ENCODE data around the gene ZBTB16. TPM values are rescaled to one million over a fixed set of nuclear protein-coding genes. Genes with fewer than 3 reads are reported as not detected.

The ZBTB16 gene
- total and polyA plus RNA-seq, 2 donors: 10.3 to 95.2 TPM

- no peak for DNase-seq (ENCODE audit: extremely low spot score)
- Histone ChIP-seq H3K36me3 (ENCODE audit: insufficient read depth) (no peaks in the 10 kb centered on the region), H3K4me1 (ENCODE audit: insufficient read depth) (peaks cover 4% of the 10 kb centered on the region), H3K27ac (ENCODE audit: low read depth) (no peak overlapping the region), H3K4me3 (ENCODE audit: low read depth, low read length) (no peak overlapping the region)
- WGBS: 98% methylated on average over 6 of the region's 6 CpGs
Observed at GRCh38 chr11:114121138-114121537, 61.6 kb downstream of the ZBTB16 start.

GRCh38 chr11:114121804-114122504 lies 62.4 kb downstream of the ZBTB16 start:
- H3K27ac ChIP-seq (ENCODE audit: low read depth): no peak overlapping the region
- no peak for DNase-seq (ENCODE audit: extremely low spot score)
- no peak overlapping the region for H3K4me3 ChIP-seq (ENCODE audit: low read depth, low read length)
- no peaks in the 10 kb centered on the region for H3K36me3 ChIP-seq (ENCODE audit: insufficient read depth)
- H3K4me1 ChIP-seq (ENCODE audit: insufficient read depth): peaks cover 4% of the 10 kb centered on the region
- WGBS: 50% methylated on average over 6 of the region's 6 CpGs

GRCh38 chr11:114122686-114123085 lies 63.2 kb downstream of the ZBTB16 start:
- H3K27ac ChIP-seq (ENCODE audit: low read depth): no peak overlapping the region
- H3K36me3 ChIP-seq (ENCODE audit: insufficient read depth): no peaks in the 10 kb centered on the region
- DNase-seq (ENCODE audit: extremely low spot score): no peak
- WGBS: 54% methylated on average over 4 of the region's 4 CpGs
- no peak overlapping the region for H3K4me3 ChIP-seq (ENCODE audit: low read depth, low read length)
- peaks cover 4% of the 10 kb centered on the region for H3K4me1 ChIP-seq (ENCODE audit: insufficient read depth)

- H3K4me3 ChIP-seq (ENCODE audit: low read depth, low read length): no peak overlapping the region
- no peaks in the 10 kb centered on the region for H3K36me3 ChIP-seq (ENCODE audit: insufficient read depth)
- H3K27ac ChIP-seq (ENCODE audit: low read depth): no peak overlapping the region
- WGBS: 98% methylated on average over 11 of the region's 11 CpGs
- peaks cover 4% of the 10 kb centered on the region for H3K4me1 ChIP-seq (ENCODE audit: insufficient read depth)
- no peak for DNase-seq (ENCODE audit: extremely low spot score)
Observed at GRCh38 chr11:114123692-114124330, 64.3 kb downstream of the ZBTB16 start.

GRCh38 chr11:114124601-114125144 lies 65.2 kb downstream of the ZBTB16 start:
- Histone ChIP-seq H3K4me1 (ENCODE audit: insufficient read depth) (peaks cover 4% of the 10 kb centered on the region), H3K4me3 (ENCODE audit: low read depth, low read length) (no peak overlapping the region), H3K36me3 (ENCODE audit: insufficient read depth) (no peaks in the 10 kb centered on the region), H3K27ac (ENCODE audit: low read depth) (no peak overlapping the region)
- no peak for DNase-seq (ENCODE audit: extremely low spot score)
- 93% methylated on average over 5 of the region's 5 CpGs for WGBS

DNA sequence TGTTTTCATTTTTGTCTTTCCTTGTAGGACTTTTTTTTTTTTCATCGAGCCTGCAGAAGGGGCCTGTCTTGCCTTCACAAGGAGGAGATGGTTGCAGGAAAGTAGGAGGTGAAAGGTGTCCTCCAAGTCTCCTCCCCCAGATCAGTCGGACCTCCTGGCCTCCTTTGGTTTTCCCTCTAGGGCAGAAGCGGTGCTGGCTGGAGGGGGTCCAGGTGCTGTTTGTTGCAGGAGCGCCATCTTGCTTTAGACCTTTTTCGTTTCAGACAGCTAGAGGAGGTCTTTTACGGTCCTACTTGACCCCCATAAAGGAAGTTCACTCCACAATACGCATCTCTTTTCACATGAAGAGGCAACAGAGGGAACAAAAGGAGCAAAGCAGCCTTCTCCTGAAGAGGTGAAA lies 66.0 kb downstream of the ZBTB16 start:
- Histone ChIP-seq H3K4me1 (ENCODE audit: insufficient read depth) (peaks cover 4% of the 10 kb centered on the region), H3K36me3 (ENCODE audit: insufficient read depth) (no peaks in the 10 kb centered on the region), H3K4me3 (ENCODE audit: low read depth, low read length) (no peak overlapping the region), H3K27ac (ENCODE audit: low read depth) (no peak overlapping the region)
- WGBS: 91% methylated on average over 7 of the region's 7 CpGs
- no peak for DNase-seq (ENCODE audit: extremely low spot score)

DNA sequence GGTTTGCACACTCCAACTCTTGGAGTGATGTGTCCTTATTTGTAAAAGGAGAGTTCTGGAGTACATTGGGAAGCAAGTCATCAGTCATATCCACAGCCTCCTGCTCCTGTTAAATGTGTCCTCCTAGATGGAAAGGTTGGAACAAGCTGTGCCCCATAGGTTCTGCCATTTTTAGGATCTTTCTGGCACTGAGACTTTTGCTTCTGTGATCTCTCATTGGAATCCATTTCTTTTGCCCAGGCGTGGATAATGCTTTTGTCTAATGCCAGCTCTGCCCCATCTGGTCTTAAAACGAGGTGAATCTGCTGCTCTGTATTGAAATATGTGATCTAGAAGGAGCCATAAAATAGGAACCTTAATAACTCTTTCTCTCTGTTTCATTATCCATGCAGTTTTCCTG lies 66.4 kb downstream of the ZBTB16 start:
- H3K27ac ChIP-seq (ENCODE audit: low read depth): no peak overlapping the region
- peaks cover 4% of the 10 kb centered on the region for H3K4me1 ChIP-seq (ENCODE audit: insufficient read depth)
- H3K4me3 ChIP-seq (ENCODE audit: low read depth, low read length): no peak overlapping the region
- 65% methylated on average over 2 of the region's 2 CpGs for WGBS
- no peak for DNase-seq (ENCODE audit: extremely low spot score)
- H3K36me3 ChIP-seq (ENCODE audit: insufficient read depth): no peaks in the 10 kb centered on the region

DNA sequence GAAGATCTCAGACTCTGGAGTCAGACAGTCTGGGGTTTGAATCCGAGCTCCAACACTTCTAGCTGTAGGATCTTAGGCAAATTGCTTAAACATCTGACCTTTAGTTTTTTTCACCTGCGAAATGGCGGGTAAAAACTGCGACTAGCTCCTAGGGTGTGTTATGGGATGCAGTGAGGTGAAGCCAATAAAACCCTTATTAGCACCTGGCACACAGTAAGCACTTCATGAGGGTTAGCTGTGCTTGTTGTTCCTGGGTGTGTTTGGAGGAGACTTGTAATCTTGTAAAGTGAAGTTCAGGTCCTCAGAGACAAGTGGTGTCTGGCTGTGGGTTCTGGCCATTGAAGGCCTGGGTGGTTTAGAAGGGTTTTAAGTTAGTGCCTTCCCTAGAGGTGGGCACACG lies 68.9 kb downstream of the ZBTB16 start:
- Histone ChIP-seq H3K27ac (ENCODE audit: low read depth) (no peak overlapping the region), H3K4me3 (ENCODE audit: low read depth, low read length) (no peak overlapping the region), H3K36me3 (ENCODE audit: insufficient read depth) (no peaks in the 10 kb centered on the region), H3K4me1 (ENCODE audit: insufficient read depth) (no peaks in the 10 kb centered on the region)
- WGBS: 93% methylated on average over 5 of the region's 5 CpGs
- no peak for DNase-seq (ENCODE audit: extremely low spot score)

- WGBS: 97% methylated on average over 9 of the region's 9 CpGs
- no peaks in the 10 kb centered on the region for H3K36me3 ChIP-seq (ENCODE audit: insufficient read depth)
- H3K4me3 ChIP-seq (ENCODE audit: low read depth, low read length): no peak overlapping the region
- no peak overlapping the region for H3K27ac ChIP-seq (ENCODE audit: low read depth)
- no peak for DNase-seq (ENCODE audit: extremely low spot score)
- H3K4me1 ChIP-seq (ENCODE audit: insufficient read depth): no peaks in the 10 kb centered on the region
Observed at GRCh38 chr11:114129142-114129541, 69.6 kb downstream of the ZBTB16 start.

DNA sequence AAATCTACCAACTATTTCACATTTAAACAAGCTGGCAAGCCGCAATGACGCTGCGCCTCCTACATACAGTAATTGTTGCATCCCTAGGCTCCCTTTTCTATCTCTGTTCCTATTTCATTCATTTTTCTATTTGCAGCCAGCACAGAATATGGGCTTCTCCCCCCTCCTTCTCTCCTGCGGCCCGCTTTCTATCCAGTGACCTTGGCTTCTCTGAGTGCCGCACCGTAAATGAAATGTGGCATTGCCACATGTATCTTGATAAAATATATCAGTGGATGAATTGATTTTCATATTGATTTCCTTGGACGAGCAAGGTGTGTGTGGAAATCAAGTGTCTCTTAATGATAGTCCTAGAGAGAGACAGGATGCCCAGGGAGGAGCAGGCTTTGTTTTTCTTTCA lies 70.2 kb downstream of the ZBTB16 start:
- no peaks in the 10 kb centered on the region for H3K4me1 ChIP-seq (ENCODE audit: insufficient read depth)
- no peak overlapping the region for H3K4me3 ChIP-seq (ENCODE audit: low read depth, low read length)
- WGBS: 85% methylated on average over 8 of the region's 8 CpGs
- no peaks in the 10 kb centered on the region for H3K36me3 ChIP-seq (ENCODE audit: insufficient read depth)
- DNase-seq (ENCODE audit: extremely low spot score): no peak
- H3K27ac ChIP-seq (ENCODE audit: low read depth): no peak overlapping the region

DNA sequence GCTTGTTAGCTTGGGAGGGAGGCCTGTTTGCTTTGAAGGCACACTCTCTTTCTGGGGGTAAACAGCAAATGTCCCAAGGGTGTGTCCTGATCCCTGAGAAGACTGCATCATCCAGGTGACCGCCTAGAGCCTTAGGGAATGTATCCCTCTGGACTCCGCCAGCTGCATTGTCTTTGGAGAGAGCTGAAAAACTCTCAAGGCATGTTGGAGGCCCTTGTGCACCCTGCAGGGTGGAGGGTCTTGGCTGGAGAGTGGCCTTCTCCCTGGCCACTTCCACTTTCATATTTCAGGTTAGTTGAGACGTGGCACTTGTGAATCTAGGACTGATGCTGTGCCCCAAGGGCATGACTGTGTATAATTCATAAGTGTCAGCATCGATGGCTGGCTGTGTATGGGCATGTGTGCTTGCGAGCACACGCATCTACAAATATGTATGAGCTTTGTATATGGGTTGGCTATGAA lies 70.6 kb downstream of the ZBTB16 start:
- no peak overlapping the region for H3K4me3 ChIP-seq (ENCODE audit: low read depth, low read length)
- H3K4me1 ChIP-seq (ENCODE audit: insufficient read depth): no peaks in the 10 kb centered on the region
- 92% methylated on average over 6 of the region's 6 CpGs for WGBS
- no peak overlapping the region for H3K27ac ChIP-seq (ENCODE audit: low read depth)
- H3K36me3 ChIP-seq (ENCODE audit: insufficient read depth): no peaks in the 10 kb centered on the region
- DNase-seq (ENCODE audit: extremely low spot score): no peak

GRCh38 chr11:114130629-114131277 lies 71.2 kb downstream of the ZBTB16 start:
- Histone ChIP-seq H3K4me3 (ENCODE audit: low read depth, low read length) (no peak overlapping the region), H3K36me3 (ENCODE audit: insufficient read depth) (no peaks in the 10 kb centered on the region), H3K27ac (ENCODE audit: low read depth) (no peak overlapping the region), H3K4me1 (ENCODE audit: insufficient read depth) (no peaks in the 10 kb centered on the region)
- no peak for DNase-seq (ENCODE audit: extremely low spot score)
- WGBS: 81% methylated on average over 7 of the region's 7 CpGs

- Histone ChIP-seq H3K4me1 (ENCODE audit: insufficient read depth) (peaks cover 2% of the 10 kb centered on the region), H3K27ac (ENCODE audit: low read depth) (no peak overlapping the region), H3K36me3 (ENCODE audit: insufficient read depth) (no peaks in the 10 kb centered on the region), H3K4me3 (ENCODE audit: low read depth, low read length) (no peak overlapping the region)
- WGBS: 45% methylated on average over 8 of the region's 8 CpGs
- no peak for DNase-seq (ENCODE audit: extremely low spot score)
Observed at GRCh38 chr11:114131461-114131864, 72.0 kb downstream of the ZBTB16 start.

- Histone ChIP-seq H3K27ac (ENCODE audit: low read depth) (no peak overlapping the region), H3K36me3 (ENCODE audit: insufficient read depth) (no peaks in the 10 kb centered on the region), H3K4me1 (ENCODE audit: insufficient read depth) (peaks cover 2% of the 10 kb centered on the region), H3K4me3 (ENCODE audit: low read depth, low read length) (no peak overlapping the region)
- no peak for DNase-seq (ENCODE audit: extremely low spot score)
- WGBS: 50% methylated on average over 9 of the region's 9 CpGs
Observed at GRCh38 chr11:114132417-114132816, 72.9 kb downstream of the ZBTB16 start.

Data from urinary bladder (tissue), 4 donors.